Endothelial cell of umbilical vein (primary cell): ENCODE results near the gene XYLT1. TPM values are rescaled to one million over a fixed set of nuclear protein-coding genes. Genes with fewer than 3 reads are reported as not detected.

Experiments
- BruUV-seq: library from RNA; stranded (reverse); fragments of 400-500 nt; replicated peaks from 2 replicates; lab custom pipeline; 2021; lab: Mats Ljungman, UMichigan
- CTCF ChIA-PET: fragments of 300-600, 350-600 bp; sonication (Branson Sonifier 250); formaldehyde crosslinking; loops from one replicate; lab custom pipeline; 2021; ENCODE audit warnings: antibody characterized with exemption, inconsistent platforms; lab: Charles Lee
- POLR2A ChIA-PET: fragments of 300-600, 350-600 bp; sonication (Branson Sonifier 250); formaldehyde crosslinking; loops from one replicate; lab custom pipeline; 2021; ENCODE audit warnings: antibody characterized with exemption, inconsistent platforms; lab: Charles Lee
- DNase-seq: peaks from one replicate; pipeline ENCODE4 v3.0.0-alpha.2; 2011; ENCODE audit warnings: low read depth, low spot score
- FAIRE-seq: peaks from 2 replicates; lab custom pipeline; 2011; peaks lifted over from hg19 to GRCh38; lab: Jason Lieb, UNC
- H2AFZ ChIP-seq: 2 replicates; pipeline ENCODE4 v1.6.0; 2012; ENCODE audit warnings: low read depth, low read length, control low read depth, inconsistent platforms
- H3K27ac ChIP-seq: 2 replicates; pipeline ENCODE4 v1.5.1; 2011; ENCODE audit warnings: low read depth, mild to moderate bottlenecking, control low read depth, low read length, moderate library complexity; ENCODE audit not compliant: insufficient read depth
- H3K27me3 ChIP-seq, 2 experiments: 2 replicates each; pipeline versions ENCODE4 v1.6.0 to v1.6.1; 2011; ENCODE audit warnings: low read length in 2 of 2, mixed read lengths in 1 of 2; ENCODE audit not compliant: control insufficient read depth in 2 of 2, insufficient read depth in 2 of 2
- H3K36me3 ChIP-seq, 2 experiments: 2 replicates in 1 of 2; 3 replicates in 1 of 2; pipeline ENCODE4 v1.5.1; 2011; ENCODE audit warnings: low read length in 2 of 2, mild to moderate bottlenecking in 1 of 2, moderate library complexity in 1 of 2; ENCODE audit not compliant: control insufficient read depth in 2 of 2, insufficient read depth in 2 of 2; ENCODE audit errors: extremely low read depth in 1 of 2
- H3K4me1 ChIP-seq: 3 replicates; pipeline ENCODE4 v1.5.1; 2011; ENCODE audit warnings: mild to moderate bottlenecking, low read length; ENCODE audit not compliant: control insufficient read depth, insufficient read depth; ENCODE audit errors: extremely low read depth
- H3K4me2 ChIP-seq: 2 replicates; pipeline ENCODE4 v1.6.1; 2011; ENCODE audit warnings: low read length, control low read depth, mixed read lengths; ENCODE audit not compliant: insufficient read depth
- H3K4me3 ChIP-seq, 3 experiments: fragments of 200-600 bp in 1 of 3; sonication (generic), shearing (Covaris generic) in 1 of 3; replicated peaks in 1 of 3; 2 replicates each; pipeline ENCODE4 v1.5.1; 2011 to 2016; ENCODE audit warnings: control low read depth in 3 of 3, low read length in 3 of 3, mild to moderate bottlenecking in 2 of 3, inconsistent platforms in 1 of 3, low read depth in 1 of 3, moderate library complexity in 1 of 3; ENCODE audit not compliant: insufficient read depth in 1 of 3
- H3K79me2 ChIP-seq: 2 replicates; pipeline ENCODE4 v1.6.0; 2012; ENCODE audit warnings: low read length, inconsistent platforms; ENCODE audit not compliant: control insufficient read depth, insufficient read depth
- H3K9ac ChIP-seq: replicated peaks from 2 replicates; pipeline ENCODE3; 2011; ENCODE audit warnings: low read length, control low read depth; ENCODE audit not compliant: insufficient read depth; ENCODE audit errors: extremely low read depth
- H3K9me1 ChIP-seq: replicated peaks from 3 replicates; pipeline ENCODE4 v1.6.0; 2011; ENCODE audit warnings: mild to moderate bottlenecking, low read length; ENCODE audit not compliant: control insufficient read depth, insufficient read depth; ENCODE audit errors: extremely low read depth
- H3K9me3 ChIP-seq: replicated peaks from 2 replicates; pipeline ENCODE4 v1.5.1; 2012; ENCODE audit warnings: low read length, inconsistent platforms; ENCODE audit not compliant: control insufficient read depth, insufficient read depth
- H4K20me1 ChIP-seq: replicated peaks from 2 replicates; pipeline ENCODE3; 2011; ENCODE audit warnings: mild to moderate bottlenecking, low read length; ENCODE audit not compliant: control insufficient read depth, insufficient read depth; ENCODE audit errors: extremely low read depth
- CTCF ChIP-seq, 2 donors: IDR thresholded peaks; 1 replicate in 1 of 2; 2 replicates in 1 of 2; pipeline ENCODE4 v1.5.1; 2011; ENCODE audit warnings: low read length in 2 of 2, mild to moderate bottlenecking in 2 of 2, moderate library complexity in 2 of 2, control low read depth in 1 of 2, inconsistent platforms in 1 of 2, low read depth in 1 of 2; ENCODE audit not compliant: insufficient read depth in 1 of 2; ENCODE audit errors: extremely low read depth in 1 of 2
- EZH2 ChIP-seq: IDR thresholded peaks from 2 replicates; pipeline ENCODE4 v1.6.1; 2012; ENCODE audit warnings: borderline replicate concordance, low read depth, mild to moderate bottlenecking, moderate library complexity, low read length, inconsistent platforms; ENCODE audit not compliant: severe bottlenecking
- FOS ChIP-seq: IDR thresholded peaks from 2 replicates; pipeline ENCODE4 v1.6.1; 2011; ENCODE audit warnings: mild to moderate bottlenecking, low read length, moderate library complexity, borderline replicate concordance; ENCODE audit not compliant: insufficient read depth
- GATA2 ChIP-seq: IDR thresholded peaks from 2 replicates; pipeline ENCODE4 v1.7.0; 2011; ENCODE audit warnings: low read depth, mild to moderate bottlenecking, moderate library complexity, mixed read lengths, low read length; ENCODE audit not compliant: insufficient read length, insufficient read depth
- JUN ChIP-seq: IDR thresholded peaks from 2 replicates; pipeline ENCODE4 v1.6.1; 2011; ENCODE audit warnings: borderline replicate concordance, low read depth; ENCODE audit not compliant: insufficient read length, insufficient read depth
- MAX ChIP-seq: IDR thresholded peaks from 2 replicates; pipeline ENCODE4 v1.6.1; 2011; ENCODE audit not compliant: insufficient read depth, insufficient read length
- MYC ChIP-seq: IDR thresholded peaks from one replicate; pipeline ENCODE4 v1.6.1; 2011; ENCODE audit warnings: mild to moderate bottlenecking, low read depth, low read length
- POLR2A ChIP-seq: IDR thresholded peaks from 2 replicates; pipeline ENCODE4 v1.6.1; 2012; ENCODE audit warnings: low read depth, mild to moderate bottlenecking, control low read depth, low read length
- POLR2AphosphoS5 ChIP-seq: IDR thresholded peaks from 2 replicates; pipeline ENCODE4 v1.6.1; 2012; ENCODE audit warnings: low read depth, mild to moderate bottlenecking, control low read depth, low read length, moderate library complexity; ENCODE audit not compliant: insufficient read depth
- dilution Hi-C: fragments of 300-500 bp; cut with MboI; formaldehyde crosslinking; loops from one replicate; pipeline ENCODE4 v1.15.0; 2019; ENCODE audit warnings: low sequenced_read_pairs; ENCODE audit not compliant: extremely low pct_ligation_motif_present
- intact Hi-C: fragments of 100-400 bp; cut with micrococcal nuclease; formaldehyde crosslinking; loops from one replicate; pipeline ENCODE4 v1.10.0; 2022
- polyA plus RNA-seq, 4 experiments: library from polyadenylated mRNA; depleted of rRNA in 3 of 4; stranded (reverse) in 3 of 4; unstranded in 1 of 4; fragments of >200 nt; gene quantifications; 2 replicates each; pipeline versions ENCODE4 v1.2.1 to v1.2.3, GENCODE V29; 2011 to 2012; ENCODE audit warnings: missing spikeins in 1 of 4
- total RNA-seq: library from RNA; stranded (reverse); gene quantifications from 2 replicates; pipeline ENCODE4 v1.2.3, GENCODE V29; 2021

XYLT1 gene
- total and polyA plus RNA-seq, 2 donors (not counting 3 experiments of a cell fraction or from before 2014, with no cell fraction given) = 0.63 to 2.9 TPM

DNA sequence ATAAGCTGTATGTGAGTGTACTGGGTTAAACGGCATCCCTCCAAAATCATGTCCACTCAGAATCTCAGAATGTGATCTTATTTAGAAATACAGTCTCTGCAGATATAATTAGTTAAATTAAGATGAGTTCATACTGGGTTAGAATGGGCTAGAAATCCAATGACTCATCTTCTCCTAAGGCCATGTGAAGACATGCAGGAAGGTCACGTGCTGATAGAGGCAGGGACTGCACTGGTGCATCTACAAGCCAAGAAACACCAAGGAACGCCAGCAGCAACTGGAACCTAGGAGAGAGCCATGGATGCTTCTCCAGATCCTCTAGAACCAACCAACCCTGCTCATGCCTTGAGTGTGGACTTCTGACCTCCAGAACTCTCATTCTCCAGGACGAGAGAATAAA is 241.0 kb downstream of the XYLT1 start:
- Histone ChIP-seq H2AFZ (no peak overlapping the region), H3K79me2 (no peaks in the 10 kb centered on the region), H3K27ac (no peak overlapping the region), H3K4me3 (no peak overlapping the region), H3K4me2 (no peak overlapping the region), H3K36me3 (no peaks in the 10 kb centered on the region), H4K20me1 (no peaks in the 10 kb centered on the region), H3K9me1 (no peaks in the 10 kb centered on the region), H3K4me1 (no peaks in the 10 kb centered on the region), H3K27me3 (no peaks in the 10 kb centered on the region), H3K9me3 (no peaks in the 10 kb centered on the region), H3K9ac (no peak overlapping the region)
- ChIA-PET CTCF (no interaction called here), POLR2A (no interaction called here)
- intact Hi-C loops (no loop called here), dilution Hi-C loops (no loop called here)
- FAIRE-seq (no peak), DNase-seq (no peak)
- TF ChIP-seq CTCF (IDR thresholded peaks at IDR 0.05; ENCODE audit: extremely low read depth in 1 of 2, insufficient read depth in 1 of 2, low read depth in 1 of 2, low read length in 2 of 2) (no peak), GATA2 (no peak), JUN (no peak), FOS (no peak), MYC (no peak), MAX (no peak), POLR2AphosphoS5 (no peak), EZH2 (no peak), POLR2A (no peak)
- BruUV-seq = no TSS peak
